GM11168 (cell line): Measurements from ENCODE around the gene ISOC2.

Experiments used
- in situ Hi-C: fragments of 300-500 bp; cut with MboI; formaldehyde crosslinking; loops from one replicate; pipeline ENCODE4 v1.12.0; 2022; ENCODE audit warnings: low sequenced_read_pairs; ENCODE audit not compliant: unreplicated experiment

The ISOC2 gene

DNA sequence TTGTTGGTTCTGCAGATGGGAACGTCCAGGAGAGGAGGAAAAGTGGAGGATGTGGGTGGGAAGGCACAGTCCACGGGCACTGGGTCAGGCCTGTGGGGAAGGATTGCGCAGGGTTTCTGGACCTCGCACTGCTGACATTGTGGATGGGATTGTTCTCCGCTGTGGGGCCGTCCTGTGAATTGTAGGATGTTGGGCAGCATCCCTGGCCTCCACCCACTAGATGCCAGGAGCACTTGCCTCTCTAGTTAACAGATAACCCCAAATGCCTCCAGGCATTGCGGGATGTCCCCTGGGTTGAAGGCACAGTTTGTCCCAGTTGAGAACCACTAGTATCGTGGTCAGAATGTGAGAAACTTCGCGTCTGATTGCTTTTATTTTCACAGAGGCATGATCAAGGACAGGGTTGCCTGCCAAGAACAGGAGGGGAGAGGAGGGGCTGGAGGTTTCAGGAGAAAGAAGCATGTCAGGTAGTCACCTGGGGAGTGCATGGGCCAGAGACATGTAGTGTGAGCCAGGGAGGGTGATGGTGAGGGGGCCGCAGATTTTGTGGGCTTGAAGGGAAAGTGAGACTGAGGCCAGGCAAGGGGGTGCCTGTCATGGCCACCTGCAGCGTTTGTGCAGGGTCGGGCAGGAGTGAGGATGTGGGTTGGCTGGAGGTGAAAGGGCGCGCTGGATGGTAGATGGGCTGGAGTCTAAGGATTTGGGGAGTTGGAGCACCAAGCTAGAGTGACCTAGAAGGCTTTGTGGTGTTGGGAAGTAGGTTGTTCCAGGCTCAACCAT, 18.2 kb upstream of the ISOC2 start:
- in situ Hi-C loops: no loop called here

DNA sequence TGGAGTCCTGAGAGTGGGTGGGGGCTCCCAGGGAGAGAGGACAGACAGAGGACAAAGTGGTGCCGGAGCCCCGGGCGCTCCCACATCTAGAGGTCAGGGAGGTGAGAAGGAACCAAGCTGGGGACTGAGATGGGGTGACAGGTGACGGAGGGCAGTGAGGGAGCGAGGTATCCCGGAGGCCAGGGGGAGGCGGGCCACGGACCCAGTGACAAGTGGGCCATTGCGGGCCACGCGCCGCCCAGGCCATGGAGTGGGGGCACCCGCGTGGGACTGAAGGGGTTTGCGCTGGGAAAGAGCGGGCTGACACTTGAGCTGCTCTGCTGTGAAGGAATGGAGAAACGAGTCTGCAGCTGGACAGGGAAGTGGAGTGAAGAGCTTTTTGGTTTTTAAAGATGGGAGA, 17.6 kb upstream of the ISOC2 start:
- in situ Hi-C loops: no loop called here

DNA sequence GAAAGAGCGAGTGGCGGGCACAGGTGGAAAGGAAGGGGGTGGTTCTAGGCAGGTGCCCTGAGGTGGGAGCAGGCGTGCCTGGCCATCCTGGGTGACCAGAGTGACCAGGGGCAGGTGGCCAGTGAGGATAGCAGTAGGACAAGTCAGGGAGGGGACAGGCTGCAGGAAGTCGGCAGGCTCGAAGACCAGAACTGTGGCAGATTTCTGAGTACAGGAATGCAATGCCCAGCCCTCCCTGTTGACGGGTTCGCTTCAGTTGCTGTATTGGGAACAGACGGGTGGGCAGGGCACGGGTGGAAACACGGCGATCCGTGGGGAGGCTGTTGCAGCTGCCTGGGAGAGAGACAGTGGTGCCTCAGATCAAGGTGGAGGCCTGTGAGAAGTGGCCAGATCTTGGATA, 16.9 kb upstream of the ISOC2 start:
- in situ Hi-C loops: no loop called here

DNA sequence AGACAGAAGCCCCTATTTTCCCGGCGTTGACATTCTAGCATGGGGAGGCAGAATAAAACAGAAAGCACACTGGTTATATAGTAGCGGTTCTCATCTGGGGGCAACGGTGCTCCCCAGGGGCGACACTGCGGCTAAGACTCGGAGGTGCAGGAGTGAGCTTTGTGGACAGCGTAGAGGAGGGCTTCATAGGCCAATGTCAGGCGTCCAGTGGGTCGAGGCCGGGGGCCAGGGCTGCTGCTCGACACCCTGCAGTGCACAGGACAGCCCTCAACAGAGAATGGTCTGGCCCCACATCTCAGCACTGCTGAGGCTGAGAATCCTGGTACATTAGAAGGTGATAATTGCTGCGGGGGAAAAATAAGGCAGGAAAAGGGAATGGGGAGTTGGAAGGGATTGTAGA, 16.5 kb upstream of the ISOC2 start:
- in situ Hi-C loops: no loop called here

DNA sequence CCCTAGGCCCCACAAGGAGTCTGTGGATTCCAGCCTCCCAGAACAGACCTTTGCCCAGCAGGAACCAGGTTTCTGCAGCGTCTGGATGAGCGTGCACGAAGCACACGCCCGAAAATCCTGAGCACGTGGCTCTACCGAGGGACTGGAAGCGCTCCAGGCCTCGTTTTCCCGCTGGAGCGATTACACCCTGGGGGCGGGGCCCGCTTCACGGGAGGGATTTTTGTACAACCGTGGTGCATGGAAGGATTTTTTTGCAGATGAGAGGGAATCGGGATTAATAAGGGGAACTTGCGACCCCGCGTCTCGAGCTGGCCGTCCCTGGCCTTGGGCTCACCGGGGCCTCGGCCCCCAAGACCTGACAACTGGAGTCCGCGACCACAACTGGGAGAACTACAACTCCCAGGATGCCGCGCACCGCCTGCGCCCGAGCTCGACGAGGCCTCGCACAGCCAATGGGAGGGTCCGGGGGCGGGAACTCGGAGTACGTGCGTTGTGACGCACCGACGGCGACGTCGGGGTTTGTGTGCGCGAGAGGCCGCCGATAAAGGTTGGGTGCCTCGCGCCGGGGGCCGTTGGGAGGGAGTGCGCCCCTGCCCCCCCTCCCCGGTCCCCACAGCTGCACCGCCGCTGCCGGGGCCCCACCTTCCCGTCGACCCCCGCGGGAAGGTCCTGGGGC, 14.8 kb upstream of the ISOC2 start, which contains the start of gene ZNF628:
TSS of gene ZNF628 (plus strand) at position 518 of the 676 bp plus-strand sequence. CDS start 3,294 bp downstream, outside the sequence.
- in situ Hi-C loops: no loop called here

DNA sequence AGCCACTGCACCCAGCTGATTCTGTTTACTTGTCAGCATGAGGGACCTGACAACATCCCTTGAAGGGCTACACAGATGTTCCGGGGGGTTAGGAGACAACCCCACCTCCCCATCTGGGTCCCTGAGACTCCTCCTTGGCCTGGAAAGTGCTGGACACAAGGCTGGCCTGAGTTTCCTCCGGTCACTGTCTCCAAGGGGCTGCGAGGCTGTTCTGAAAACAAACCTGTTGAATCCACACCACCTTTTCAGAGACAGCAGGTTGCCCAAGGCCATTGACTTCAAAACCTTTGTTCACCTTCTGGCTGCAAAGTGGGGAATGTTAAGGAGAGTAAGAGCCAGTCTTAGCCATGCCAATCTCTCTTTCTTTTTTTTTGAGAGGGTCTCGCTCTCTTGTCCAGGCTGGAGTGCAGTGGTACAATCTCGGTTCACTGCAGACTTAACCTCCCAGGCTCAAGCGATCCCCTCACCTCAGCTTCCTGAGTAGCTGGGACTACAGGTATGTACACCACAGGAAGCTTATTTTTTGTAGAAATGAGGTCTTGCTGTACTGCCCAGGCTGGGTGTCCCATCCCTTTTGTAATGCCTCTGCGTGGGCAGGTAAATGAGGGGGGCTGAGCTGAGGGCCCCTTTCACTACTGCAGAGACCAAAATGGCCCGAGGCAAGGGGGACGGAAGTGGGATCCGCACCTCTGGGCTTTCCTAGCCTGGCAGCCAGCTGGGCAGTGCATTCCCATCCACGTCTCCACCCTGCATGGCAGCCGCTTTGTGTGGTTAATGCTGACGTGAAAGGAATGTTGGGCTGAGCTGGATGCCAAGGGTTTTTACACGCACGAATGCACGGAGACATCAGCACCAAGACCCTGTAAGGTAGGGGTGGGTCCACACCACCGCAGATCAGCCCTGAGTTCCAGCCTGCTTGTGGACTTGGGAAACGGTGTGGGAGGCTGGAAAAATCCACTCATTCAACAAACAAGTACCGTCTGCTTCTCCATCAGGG, 13.1 kb upstream of the ISOC2 start:
- in situ Hi-C loops: no loop called here

DNA sequence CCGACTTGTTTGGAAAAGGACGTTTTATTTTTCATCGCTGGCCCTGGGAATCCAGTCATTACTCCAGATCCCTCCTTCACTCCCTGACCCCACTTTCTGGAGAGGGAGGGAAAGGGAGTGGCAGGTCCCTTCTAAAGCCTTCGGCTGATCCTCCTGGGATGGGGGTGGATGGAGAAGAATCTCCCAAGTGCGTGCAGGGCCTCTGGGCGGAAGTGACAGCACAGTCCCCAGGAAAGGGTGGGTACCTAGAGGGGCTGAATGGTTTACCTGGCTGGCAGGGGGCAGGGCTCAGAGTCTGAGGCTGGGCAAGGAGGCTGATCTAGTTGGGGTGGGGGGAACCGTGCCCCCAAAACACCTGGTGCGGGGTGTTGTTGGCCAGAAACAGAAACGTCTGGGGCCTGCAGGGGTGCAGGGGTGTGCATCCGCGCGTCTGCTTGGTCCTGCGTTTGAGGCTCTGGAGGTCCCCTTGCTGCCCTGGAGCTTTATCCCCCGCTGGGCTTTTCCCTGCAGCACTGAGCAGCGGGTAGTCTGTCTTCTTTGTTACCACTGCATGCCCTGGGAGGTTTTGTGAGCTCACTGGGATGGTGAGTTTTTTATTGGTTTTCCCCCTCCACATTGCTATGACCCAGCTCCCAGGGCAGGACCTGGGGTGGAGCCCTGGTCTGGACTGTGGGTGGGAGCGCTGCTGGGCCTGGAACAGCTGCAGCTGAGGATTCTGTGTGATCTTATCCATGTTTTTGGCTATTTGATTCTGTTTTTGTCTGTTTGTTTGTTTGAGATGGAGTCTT, 12.0 kb upstream of the ISOC2 start:
- in situ Hi-C loops: no loop called here

DNA sequence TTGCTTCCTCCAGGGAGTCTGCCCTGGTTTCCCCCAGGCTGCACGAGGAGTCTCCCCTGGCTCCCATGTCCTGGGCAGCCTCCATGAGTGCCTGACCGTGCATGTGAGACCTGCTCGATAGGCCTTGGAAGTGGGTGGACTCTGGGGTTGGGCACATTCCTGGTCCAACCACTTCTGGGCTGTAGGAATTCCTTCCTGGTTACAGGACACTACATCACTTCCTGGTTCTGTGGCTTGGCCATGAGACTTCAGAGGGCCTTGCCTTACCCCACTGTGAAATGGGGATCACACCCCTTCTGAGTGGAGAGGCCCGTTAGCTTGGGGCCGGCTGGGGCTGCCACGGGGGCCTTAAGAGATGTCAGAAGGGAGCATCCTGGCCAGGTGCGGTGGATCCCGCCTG, 11.0 kb upstream of the ISOC2 start:
- in situ Hi-C loops: no loop called here

DNA sequence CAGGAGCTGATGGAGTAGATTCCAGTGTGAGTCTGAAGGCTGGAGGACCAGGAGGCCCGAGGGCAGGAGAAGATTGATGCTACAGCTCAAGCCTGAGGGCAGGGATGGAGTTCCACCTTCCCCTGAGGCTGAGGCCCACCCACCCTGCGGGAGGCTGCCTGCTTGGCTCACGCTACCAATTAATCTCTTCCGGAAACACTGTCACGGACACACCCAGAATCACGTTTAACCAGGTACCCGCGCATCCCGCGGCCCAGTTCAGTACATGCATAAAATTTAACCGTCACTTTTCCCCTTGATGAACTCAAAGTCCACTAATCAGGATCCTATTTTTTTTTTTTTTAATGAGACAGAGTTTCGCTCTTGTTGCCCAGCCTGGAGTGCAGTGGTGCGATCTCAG, 9.8 kb upstream of the ISOC2 start:
- in situ Hi-C loops: no loop called here

DNA sequence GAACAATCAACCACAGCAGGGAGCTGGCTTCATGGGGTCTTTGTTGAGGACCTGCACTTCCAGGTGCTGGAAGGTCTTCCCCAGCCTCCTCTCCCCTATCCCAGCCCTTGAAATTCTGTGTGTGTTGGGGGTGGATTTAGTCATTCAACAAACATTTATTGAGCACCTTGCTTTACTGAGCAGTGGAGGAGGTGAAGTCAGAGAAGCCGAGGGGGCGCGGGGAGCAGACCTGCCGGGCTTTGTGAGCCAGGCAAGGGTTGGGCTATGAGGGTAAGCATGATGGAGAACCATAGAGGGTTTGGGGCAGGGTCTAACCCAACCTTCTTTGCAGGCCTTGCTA, 6.6 kb upstream of the ISOC2 start:
- in situ Hi-C loops: no loop called here

DNA sequence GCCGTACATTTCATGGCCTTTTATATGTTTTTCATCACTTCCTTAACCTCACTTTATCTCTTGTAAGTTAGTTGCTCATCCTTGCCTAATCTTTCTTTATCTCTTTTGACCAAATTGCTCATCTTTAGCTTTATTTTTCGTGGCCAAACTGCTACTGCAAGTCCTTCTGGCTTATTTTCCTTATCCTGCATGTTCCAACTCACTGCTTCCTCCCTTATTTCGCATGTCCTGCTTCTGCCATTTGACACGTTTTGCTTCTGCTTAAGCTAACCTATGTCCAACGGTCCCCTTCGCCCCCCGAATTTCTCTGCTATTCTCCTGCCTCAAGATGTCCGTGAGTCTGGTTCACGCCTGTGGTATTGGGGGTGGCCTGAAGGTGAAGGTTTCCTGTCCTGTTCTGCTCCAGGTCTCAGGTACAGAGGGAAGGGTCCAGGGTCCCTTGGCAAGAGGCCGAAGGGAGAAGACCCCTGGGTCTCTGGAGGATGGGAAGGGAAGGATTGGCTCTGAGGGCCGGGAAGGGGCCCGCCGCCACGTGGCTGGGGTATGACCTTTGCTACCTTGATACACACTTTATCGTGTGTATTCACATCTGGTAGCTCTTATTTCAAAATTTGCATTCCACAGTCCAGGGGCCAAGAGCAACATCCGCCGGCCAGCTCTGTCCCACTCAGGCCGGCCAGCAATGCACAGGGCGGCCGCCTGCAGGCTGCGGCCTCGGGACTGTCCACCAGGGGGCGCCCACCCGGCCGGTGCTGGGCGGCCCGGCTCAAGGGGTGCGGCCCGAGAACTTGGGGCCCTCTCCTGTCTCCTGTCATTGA, 6.0 kb upstream of the ISOC2 start:
- in situ Hi-C loops: no loop called here

DNA sequence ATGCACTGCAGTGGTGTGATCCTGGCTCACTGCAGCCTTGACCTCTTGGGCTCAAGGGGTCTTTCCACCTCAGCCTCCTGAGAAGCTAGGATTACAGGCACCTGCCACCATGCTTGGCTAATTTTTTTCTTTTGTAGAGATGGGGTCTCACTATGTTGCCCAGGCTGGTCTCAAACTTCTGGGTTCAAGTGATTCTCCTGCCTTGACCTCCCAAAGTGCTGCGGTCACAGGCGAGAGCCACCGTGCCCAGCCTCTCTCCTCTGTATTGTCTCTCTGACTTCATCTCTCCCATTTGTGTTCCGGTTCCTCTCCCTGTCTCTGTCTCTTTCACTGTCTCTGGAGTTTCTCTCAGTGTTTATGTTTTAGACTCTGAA, 4.8 kb upstream of the ISOC2 start:
- in situ Hi-C loops: no loop called here

DNA sequence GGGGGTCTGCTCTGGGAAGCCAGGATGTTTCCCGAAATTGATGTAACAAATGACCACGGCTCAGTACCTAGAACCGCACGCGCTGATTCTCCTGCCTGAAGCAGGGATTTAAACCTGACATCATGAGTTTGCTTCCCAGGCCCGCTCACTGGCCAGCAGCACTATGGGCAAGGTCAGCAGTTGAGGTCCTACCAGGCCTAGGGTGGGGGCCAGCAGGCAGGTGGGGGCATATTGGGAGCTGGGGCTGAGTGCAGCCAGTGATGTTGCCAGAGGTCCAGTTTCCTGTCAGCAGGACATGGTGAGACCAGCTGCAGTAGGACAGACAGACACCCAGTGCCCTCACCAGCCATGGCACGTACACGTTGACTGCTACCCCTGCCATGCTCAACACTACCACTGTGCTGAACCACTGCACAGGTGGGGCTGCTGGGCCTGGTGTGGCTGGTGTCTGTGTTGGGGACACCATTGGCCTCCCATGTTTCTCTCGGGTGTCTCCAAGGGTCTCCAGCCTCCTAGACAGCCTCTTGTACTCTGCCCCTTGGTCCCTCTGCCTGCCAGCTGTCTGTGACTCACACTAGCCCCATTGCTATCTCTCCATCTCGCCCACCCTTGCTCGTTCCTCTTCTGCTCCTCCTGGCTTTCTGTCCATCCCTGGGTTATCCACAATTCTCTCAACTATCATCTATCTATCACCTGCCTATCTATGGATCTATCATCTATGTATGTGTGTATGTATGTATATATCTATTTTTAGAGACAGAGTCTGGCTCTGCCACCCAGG, 4.2 kb upstream of the ISOC2 start:
- in situ Hi-C loops: no loop called here

DNA sequence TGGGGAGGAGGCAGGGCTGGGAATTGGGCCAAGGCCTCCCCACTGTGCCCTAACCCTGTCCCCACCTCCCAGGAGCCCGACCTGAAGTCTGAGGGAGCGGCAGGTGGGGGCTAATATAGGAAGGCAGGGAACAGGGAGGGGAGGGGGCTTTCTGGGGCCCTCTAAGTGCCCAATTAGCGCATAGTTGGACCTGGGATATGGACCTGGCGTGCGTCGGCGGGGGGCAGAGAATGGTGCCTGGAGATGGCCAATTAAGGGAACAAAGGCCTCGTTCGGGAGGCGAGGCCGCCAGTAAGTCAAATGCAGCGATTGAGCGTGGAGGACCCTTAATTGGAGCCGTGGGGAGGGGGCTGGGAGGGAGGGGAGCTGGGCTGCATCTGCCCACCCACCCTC, 3.2 kb upstream of the ISOC2 start, which contains the start of gene C19orf85:
TSS of gene C19orf85 (minus strand) at position 90 of the 393 bp plus-strand sequence. CDS start 197 bp downstream, outside the sequence.
- in situ Hi-C loops: no loop called here

DNA sequence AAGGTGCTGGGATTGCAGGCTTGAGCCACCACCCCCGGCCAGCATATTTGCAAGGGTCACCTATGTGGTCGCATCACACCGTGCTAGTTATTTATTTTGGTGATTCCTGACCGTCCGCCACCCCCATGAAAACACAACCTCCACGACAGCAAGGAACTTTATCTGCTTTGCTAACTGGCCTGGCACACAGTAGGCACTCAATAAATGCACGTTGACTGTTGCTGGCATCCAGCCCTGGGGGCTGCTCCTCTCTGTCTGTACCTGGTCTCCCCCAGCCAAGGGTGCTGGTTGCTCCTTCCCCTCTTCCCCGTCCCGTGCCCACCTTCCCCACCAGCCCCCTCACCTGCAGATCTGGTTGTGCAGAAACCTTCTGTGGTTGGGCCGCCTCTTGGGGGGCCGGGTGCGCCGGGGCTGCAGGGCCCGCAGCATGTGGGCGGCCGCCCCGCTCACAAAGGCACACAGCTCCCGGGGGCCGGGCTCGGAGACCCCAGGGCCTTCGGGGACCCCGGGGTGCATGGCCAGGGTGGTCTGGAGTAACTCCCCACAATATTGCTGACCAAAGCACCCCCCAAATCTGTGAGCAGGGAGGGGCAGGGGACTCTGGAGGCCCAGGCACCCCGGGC, 2.7 kb upstream of the ISOC2 start:
- in situ Hi-C loops: no loop called here

DNA sequence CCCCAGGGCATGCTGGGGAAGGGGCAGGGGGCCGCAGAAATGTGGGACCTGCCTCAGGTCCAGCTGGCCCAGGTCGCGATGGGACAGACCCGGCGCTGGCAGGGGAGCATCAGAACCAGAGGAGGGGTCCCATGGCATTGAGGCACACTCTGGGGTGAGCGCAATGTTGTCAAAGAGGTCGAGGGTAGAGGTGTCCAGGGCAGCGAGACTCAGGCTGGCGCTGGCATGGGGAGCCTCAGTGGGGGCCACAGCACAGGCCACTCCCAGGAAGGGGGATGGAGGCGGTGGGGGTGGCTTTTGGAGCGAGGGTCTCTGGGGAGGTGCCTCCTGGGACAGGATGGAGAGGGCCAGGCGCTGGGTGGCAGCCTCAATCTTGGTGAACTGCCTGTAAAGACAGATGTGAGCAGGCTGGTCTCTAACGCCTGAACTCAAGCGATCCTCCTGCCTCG, 2.2 kb upstream of the ISOC2 start:
- in situ Hi-C loops: no loop called here

DNA sequence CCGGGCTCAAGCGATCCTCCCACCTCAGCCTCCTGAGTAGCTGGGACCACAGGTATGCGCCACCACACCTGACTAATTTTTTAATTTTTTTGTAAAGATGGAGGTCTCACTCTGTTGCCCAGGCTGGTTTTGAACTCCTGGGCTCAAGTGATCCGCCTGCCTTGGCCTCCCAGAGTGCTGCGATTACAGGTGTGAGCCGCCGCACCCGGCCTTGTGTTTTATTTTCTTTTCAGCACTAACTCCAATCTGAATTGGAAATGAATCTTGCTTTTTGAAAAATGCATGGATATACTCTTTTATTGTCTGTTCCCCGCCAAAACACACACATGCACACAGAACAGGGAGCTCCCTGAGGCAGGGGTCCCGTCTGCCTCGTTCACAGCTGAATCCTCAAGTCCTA, 1.3 kb upstream of the ISOC2 start:
- in situ Hi-C loops: no loop called here
